ENCODE results near the gene RFC2. TPM values are rescaled to one million over a fixed set of nuclear protein-coding genes. Genes with fewer than 3 reads are reported as not detected.

RFC2 gene
- polyA plus RNA-seq, 2 of the 4 experiments (the other 2 are of a cell fraction), result 44.6 to 71.2 TPM

DNA sequence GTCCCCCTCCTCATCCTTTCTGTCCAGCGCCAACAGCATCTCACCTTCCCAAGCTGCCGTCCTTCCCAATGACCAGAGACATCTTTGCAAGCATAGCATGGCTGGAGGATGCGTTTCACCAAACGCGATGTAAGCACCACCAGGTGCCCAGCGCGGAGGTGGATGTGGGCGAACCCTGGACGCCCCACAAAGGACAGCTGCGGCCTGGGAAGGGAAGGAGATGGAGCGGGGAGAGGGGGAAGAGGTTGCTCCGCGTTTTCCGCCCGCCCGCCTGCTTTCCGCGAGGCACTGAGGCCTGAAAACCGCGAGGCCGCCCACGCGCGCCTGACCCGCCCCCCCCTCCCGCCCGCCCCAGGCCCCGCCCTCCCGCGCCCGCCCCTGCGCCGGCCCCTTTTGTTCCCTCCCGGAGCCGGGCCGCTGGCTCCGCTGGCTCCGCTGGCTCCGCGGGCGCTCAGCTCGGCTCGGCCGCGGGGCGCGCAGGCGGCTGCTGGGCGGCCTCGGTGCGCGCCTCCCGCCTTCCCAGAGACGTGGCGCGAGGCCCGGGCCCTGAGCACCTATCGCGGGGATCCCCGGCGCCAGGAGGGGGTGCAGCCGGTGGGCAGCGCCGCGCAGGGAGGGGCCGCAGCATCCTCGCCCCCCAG is 34.9 kb upstream of the RFC2 start, which contains the start of gene CLIP2:
CLIP2 (plus strand) TSS at position 390 of the 641 bp plus-strand sequence. CDS start 28,140 bp downstream, outside the sequence.
- ChIA-PET POLR2A (interaction anchor here (1.1 to 1.9 kb wide), 2 partner anchors 9 to 35 kb away, joined by 3 to 10 read pairs; partner anchors contain the start of gene RFC2), CTCF (interaction anchor here (1.2 to 6.8 kb wide), 7 partner anchors 10 to 112 kb away, joined by 3 to 38 read pairs (median 5); no protein-coding TSS in a partner anchor)
- 4% methylated on average over 18 of the region's 67 CpGs for WGBS (ENCODE audit: missing lambda C conversion rate)
- H3K4me3 ChIP-seq, result peak within 1 kb of the TSS; percentile 88
- H3K9me3 ChIP-seq, result no peaks in the 10 kb centered on the region
- ATAC-seq (peak; percentile 73 to 77), FAIRE-seq (no peak), DNase-seq (ENCODE audit: low read depth in 1 of 2, low spot score in 1 of 2) (peak; percentile 64 to 83)
- peak within 1 kb of the TSS; percentile 89 to 97 for H3K27ac ChIP-seq
- H3K4me2 ChIP-seq, result peak within 1 kb of the TSS; percentile 94
- TF ChIP-seq MAX (IDR thresholded peaks at IDR 0.05) (peak; percentile 62; the same call in 1 of the 2 replicates), CTCF (IDR thresholded peaks at IDR 0.05) (no peak), RAD21 (conservative IDR thresholded peaks at IDR 0.05 in 1 of 2, IDR thresholded peaks at IDR 0.05 in 1 of 2) (peak in 1 of 2 experiments; percentile 48; a peak in 3 of 5 replicates), POLR2A (IDR thresholded peaks at IDR 0.05; ENCODE audit: low read length) (peak; percentile 71), MYC (IDR thresholded peaks at IDR 0.05; ENCODE audit: borderline replicate concordance, low read length) (0 out of 2 replicates have a peak, but pooled peaks have one; percentile 31), SMC3 (IDR thresholded peaks at IDR 0.05) (peak; percentile 53; the same call in 2 of the 3 replicates), JUN (IDR thresholded peaks at IDR 0.05) (peak in 1 of 2 experiments; percentile 52; a peak in 1 of 5 replicates), KDM1A (IDR thresholded peaks at IDR 0.05; ENCODE audit: low read depth) (no peak)
- TF ChIP-seq, protein P1, sequence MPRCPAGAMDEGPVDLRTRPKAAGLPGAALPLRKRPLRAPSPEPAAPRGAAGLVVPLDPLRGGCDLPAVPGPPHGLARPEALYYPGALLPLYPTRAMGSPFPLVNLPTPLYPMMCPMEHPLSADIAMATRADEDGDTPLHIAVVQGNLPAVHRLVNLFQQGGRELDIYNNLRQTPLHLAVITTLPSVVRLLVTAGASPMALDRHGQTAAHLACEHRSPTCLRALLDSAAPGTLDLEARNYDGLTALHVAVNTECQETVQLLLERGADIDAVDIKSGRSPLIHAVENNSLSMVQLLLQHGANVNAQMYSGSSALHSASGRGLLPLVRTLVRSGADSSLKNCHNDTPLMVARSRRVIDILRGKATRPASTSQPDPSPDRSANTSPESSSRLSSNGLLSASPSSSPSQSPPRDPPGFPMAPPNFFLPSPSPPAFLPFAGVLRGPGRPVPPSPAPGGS (IDR thresholded peaks at IDR 0.05), result 0 out of 3 replicates have a peak, but pooled peaks have one; percentile 34
- H3K4me1 ChIP-seq, result peaks cover 61% of the 10 kb centered on the region

GRCh38 chr7:74288034-74288881 is 34.1 kb upstream of the RFC2 start:
- ChIA-PET POLR2A (interaction anchor here (1.1 to 1.9 kb wide), 2 partner anchors 8 to 34 kb away, joined by 3 to 10 read pairs; partner anchors contain the start of gene RFC2), CTCF (interaction anchor here (0.9 to 6.8 kb wide), 8 partner anchors 9 to 113 kb away, joined by 3 to 38 read pairs (median 5); no protein-coding TSS in a partner anchor)
- Histone ChIP-seq H3K27ac (peak overlapping the region; percentile 89 to 97), H3K4me2 (peak overlapping the region; percentile 94), H3K4me3 (peak overlapping the region; percentile 88), H3K4me1 (peaks cover 58% of the 10 kb centered on the region), H3K9me3 (no peaks in the 10 kb centered on the region)
- 62% methylated on average over 20 of the region's 20 CpGs for WGBS (ENCODE audit: missing lambda C conversion rate)
- FAIRE-seq, result no peak
- no peak; a peak in 1 of 6 replicates for ATAC-seq
- TF ChIP-seq FOSL2 (IDR thresholded peaks at IDR 0.05) (no peak), FOSL2 (CRISPR knock-in tag; IDR thresholded peaks at IDR 0.05) (peak; percentile 37), HOXB5 (CRISPR knock-in tag; IDR thresholded peaks at IDR 0.05) (no peak)
- DNase-seq (ENCODE audit: low read depth in 1 of 2, low spot score in 1 of 2), result no peak

- whole genome bisulfite sequencing (ENCODE audit: missing lambda C conversion rate), result 88% methylated on average over 7 of the region's 7 CpGs
- peak overlapping the region in 1 of 2 experiments; percentile 97; a peak in 4 of 6 replicates for H3K27ac ChIP-seq
These were observed 33.3 kb upstream of the RFC2 start for GRCh38 chr7:74287303-74288033.

More at GRCh38 chr7:74287303-74288033, 33.3 kb upstream of the RFC2 start:
- FAIRE-seq (no peak), DNase-seq (ENCODE audit: low read depth in 1 of 2, low spot score in 1 of 2) (no peak), ATAC-seq (no peak)
- POLR2A ChIA-PET, result no interaction called here
- TF ChIP-seq RARB (CRISPR knock-in tag; IDR thresholded peaks at IDR 0.05) (no peak), MAX (IDR thresholded peaks at IDR 0.05) (no peak)
- H3K4me1 ChIP-seq, result peaks cover 50% of the 10 kb centered on the region
- CTCF ChIA-PET, result interaction anchor here (1.3 to 6.8 kb wide), 6 partner anchors 9 to 114 kb away, joined by 5 to 38 read pairs (median 10); no protein-coding TSS in a partner anchor
- no peaks in the 10 kb centered on the region for H3K9me3 ChIP-seq
- H3K4me3 ChIP-seq, result no peak overlapping the region
- no peak overlapping the region for H3K4me2 ChIP-seq
